ENCODE results near the gene RAB20.

RAB20 gene

DNA sequence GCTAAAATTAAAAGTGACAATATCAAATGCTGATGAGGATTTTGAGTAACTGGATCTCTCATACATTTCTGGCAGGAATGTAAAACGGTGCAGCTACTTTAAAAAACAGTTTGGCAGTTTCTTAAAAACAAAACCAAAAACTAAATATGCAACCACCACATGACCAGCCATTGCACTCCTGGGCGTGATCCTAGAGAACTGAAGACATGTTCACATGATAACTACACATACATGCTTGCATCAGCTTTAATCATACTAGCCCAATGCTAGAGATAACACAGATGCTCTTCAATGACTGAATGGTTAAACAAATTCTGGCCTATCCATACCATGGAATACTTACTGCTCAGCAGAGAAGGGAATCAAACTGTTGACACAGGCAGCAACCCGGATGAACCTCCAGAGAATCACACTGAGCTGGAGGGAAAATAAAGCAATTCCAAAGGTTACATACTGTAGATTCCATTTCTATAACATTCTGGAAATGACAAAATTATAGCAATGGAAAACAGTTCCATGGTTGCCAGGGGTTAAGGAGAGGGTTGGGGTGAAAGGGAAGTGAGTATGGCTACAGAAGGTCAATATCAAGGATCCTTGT is 28.4 kb upstream of the RAB20 start:
- Histone ChIP-seq H3K9me3 (ENCODE audit: control insufficient read depth, insufficient read depth, low read length) (no peaks in the 10 kb centered on the region), H3K4me1 (ENCODE audit: control insufficient read depth, insufficient read depth, low read length) (no peaks in the 10 kb centered on the region), H3K4me3 (ENCODE audit: low read depth, low read length) (no peak overlapping the region), H3K27me3 (ENCODE audit: control insufficient read depth, insufficient read depth, low read length) (no peaks in the 10 kb centered on the region), H3K36me3 (ENCODE audit: control insufficient read depth, insufficient read depth, low read length) (no peaks in the 10 kb centered on the region), H3K9ac (ENCODE audit: low read depth, low read length) (no peak overlapping the region)

DNA sequence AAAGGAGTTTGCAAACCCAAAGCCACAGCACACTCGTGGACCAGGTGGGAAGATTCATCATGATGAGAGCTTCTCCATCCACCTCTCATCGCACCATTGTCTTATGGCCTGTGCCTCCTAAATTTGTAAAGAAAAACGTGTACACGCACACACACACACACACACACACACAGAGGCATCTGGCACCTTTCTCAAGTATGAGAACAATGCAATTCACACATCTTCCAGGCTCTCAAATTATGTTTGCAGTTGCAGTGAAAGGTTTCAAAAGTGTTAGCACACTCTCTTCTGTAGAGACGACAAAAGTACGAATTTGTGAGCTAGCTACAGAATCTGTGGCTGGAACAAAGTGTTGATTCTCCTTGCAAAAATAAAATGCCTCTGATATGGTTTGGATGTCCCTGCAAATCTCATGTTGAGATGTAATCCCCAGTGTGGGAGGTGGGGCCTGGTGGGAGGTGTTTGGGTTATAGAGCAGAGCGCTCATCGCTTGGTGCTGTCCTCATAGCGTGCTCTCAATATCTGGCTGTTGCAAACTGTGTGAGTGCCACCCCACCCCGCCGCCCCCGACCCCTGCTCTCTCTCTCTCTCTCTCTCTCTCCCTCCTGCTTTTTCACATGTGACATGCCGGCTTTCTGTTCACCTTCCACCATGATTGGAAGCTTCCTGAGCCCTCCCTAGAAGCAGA is 21.8 kb upstream of the RAB20 start:
- H3K9ac ChIP-seq (ENCODE audit: low read depth, low read length), result no peak overlapping the region
- no peaks in the 10 kb centered on the region for H3K9me3 ChIP-seq (ENCODE audit: control insufficient read depth, insufficient read depth, low read length)
- no peaks in the 10 kb centered on the region for H3K27me3 ChIP-seq (ENCODE audit: control insufficient read depth, insufficient read depth, low read length)
- H3K36me3 ChIP-seq (ENCODE audit: control insufficient read depth, insufficient read depth, low read length), result no peaks in the 10 kb centered on the region
- no peaks in the 10 kb centered on the region for H3K4me1 ChIP-seq (ENCODE audit: control insufficient read depth, insufficient read depth, low read length)
- H3K4me3 ChIP-seq (ENCODE audit: low read depth, low read length), result no peak overlapping the region

DNA sequence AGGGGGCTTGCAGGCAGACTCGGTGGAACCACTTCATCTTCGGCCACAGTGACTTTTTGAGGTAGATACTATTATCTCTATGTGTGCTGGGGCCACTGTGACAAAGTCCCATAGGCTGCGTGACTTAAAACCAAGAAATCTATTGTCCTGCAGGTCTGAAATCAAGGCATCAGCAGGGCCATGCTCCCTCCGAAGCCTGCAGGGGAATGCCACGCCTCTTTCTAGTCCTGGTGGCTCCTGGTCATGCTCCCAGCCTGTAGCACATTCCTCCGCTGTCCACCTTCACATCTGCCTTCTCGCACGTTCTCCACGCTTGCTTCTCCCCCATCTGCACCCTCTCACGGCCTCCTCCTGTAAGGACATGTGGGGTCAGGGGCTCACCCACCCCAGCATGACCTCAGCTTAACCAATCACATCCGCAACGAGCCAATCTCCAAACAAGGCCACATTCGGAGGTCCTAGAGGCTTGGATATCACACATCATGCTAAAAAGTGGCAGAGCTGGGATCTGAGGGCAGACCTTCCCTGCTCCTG is 21.0 kb upstream of the RAB20 start:
- Histone ChIP-seq H3K27me3 (ENCODE audit: control insufficient read depth, insufficient read depth, low read length) (no peaks in the 10 kb centered on the region), H3K4me3 (ENCODE audit: low read depth, low read length) (no peak overlapping the region), H3K9me3 (ENCODE audit: control insufficient read depth, insufficient read depth, low read length) (no peaks in the 10 kb centered on the region), H3K9ac (ENCODE audit: low read depth, low read length) (no peak overlapping the region), H3K36me3 (ENCODE audit: control insufficient read depth, insufficient read depth, low read length) (no peaks in the 10 kb centered on the region), H3K4me1 (ENCODE audit: control insufficient read depth, insufficient read depth, low read length) (no peaks in the 10 kb centered on the region)

DNA sequence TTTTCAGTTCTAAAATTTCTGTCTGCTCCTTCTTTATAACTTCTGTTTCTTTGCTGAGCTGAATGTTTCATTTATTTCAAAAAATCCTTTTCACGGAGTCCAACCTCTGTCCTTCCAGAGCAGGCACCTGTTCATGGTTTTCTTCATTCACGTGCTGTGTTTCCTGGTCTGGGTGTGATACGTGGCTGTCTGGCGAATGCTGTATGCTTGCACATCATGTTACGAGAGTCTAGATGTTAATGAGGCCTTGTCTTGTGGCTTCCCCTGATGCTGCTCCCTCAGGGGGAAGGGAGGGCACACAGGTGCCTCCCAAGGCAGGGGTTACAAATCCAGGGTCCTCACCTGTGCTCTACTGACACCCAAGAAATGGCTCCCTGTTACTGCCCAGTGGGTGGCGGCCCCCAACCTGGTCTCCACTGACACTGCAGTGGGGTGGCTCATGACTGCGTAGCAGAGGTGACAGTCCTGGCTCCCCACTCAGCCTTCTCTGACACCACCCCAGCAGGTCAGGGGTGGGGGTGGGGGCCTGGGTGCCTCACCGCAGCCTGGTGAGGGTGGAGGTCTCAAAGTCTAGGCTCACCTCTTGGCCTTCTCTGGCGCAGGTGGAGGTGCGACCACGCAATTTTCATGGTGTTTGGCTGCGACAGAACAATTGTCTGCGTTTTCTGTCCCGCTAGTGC is 20.1 kb upstream of the RAB20 start:
- Histone ChIP-seq H3K4me1 (ENCODE audit: control insufficient read depth, insufficient read depth, low read length) (no peaks in the 10 kb centered on the region), H3K36me3 (ENCODE audit: control insufficient read depth, insufficient read depth, low read length) (no peaks in the 10 kb centered on the region), H3K9me3 (ENCODE audit: control insufficient read depth, insufficient read depth, low read length) (no peaks in the 10 kb centered on the region), H3K4me3 (ENCODE audit: low read depth, low read length) (no peak overlapping the region), H3K27me3 (ENCODE audit: control insufficient read depth, insufficient read depth, low read length) (no peaks in the 10 kb centered on the region), H3K9ac (ENCODE audit: low read depth, low read length) (no peak overlapping the region)

DNA sequence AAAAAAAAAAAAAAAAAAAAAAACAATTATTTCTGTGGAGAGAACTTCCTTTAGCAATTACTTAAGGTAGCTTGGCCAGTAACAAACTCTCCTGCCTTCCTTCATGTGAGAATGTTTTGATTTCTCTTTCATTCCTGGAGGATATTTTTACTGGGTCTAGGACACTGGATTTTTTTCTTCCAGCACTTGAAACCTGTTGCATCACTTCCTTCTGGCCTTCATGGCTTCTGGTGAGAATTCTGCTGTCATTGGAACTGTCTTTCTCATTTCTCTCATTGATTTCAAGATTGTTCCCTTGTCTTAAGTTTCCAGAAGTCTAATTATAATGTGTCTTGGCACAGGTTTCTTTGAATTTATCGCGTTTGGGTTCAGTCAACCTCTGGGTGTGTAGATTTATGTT is 19.3 kb upstream of the RAB20 start:
- no peaks in the 10 kb centered on the region for H3K27me3 ChIP-seq (ENCODE audit: control insufficient read depth, insufficient read depth, low read length)
- no peaks in the 10 kb centered on the region for H3K36me3 ChIP-seq (ENCODE audit: control insufficient read depth, insufficient read depth, low read length)
- no peaks in the 10 kb centered on the region for H3K4me1 ChIP-seq (ENCODE audit: control insufficient read depth, insufficient read depth, low read length)
- no peak overlapping the region for H3K4me3 ChIP-seq (ENCODE audit: low read depth, low read length)
- no peak overlapping the region for H3K9ac ChIP-seq (ENCODE audit: low read depth, low read length)
- H3K9me3 ChIP-seq (ENCODE audit: control insufficient read depth, insufficient read depth, low read length), result no peaks in the 10 kb centered on the region

DNA sequence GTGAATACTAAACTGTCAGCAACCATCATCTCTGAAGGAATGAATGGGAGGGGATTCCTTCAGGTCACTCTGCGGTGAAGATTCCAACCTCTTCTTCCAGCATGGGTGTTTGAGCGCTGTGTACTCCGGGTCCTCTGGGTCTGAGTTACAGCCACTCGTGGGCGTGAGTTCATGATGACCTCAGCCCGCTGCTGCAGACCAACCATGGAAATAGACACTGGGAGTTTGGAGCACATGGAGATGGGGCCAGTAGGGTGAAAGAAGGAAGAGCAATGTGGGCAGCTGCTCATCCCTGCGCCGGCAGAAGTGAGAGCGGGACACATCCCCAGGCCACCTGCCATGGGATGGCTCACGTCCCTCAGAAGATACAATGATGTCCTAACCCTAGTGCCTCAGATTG is 16.8 kb upstream of the RAB20 start:
- Histone ChIP-seq H3K9ac (ENCODE audit: low read depth, low read length) (no peak overlapping the region), H3K36me3 (ENCODE audit: control insufficient read depth, insufficient read depth, low read length) (no peaks in the 10 kb centered on the region), H3K4me1 (ENCODE audit: control insufficient read depth, insufficient read depth, low read length) (no peaks in the 10 kb centered on the region), H3K9me3 (ENCODE audit: control insufficient read depth, insufficient read depth, low read length) (no peaks in the 10 kb centered on the region), H3K4me3 (ENCODE audit: low read depth, low read length) (no peak overlapping the region), H3K27me3 (ENCODE audit: control insufficient read depth, insufficient read depth, low read length) (no peaks in the 10 kb centered on the region)

DNA sequence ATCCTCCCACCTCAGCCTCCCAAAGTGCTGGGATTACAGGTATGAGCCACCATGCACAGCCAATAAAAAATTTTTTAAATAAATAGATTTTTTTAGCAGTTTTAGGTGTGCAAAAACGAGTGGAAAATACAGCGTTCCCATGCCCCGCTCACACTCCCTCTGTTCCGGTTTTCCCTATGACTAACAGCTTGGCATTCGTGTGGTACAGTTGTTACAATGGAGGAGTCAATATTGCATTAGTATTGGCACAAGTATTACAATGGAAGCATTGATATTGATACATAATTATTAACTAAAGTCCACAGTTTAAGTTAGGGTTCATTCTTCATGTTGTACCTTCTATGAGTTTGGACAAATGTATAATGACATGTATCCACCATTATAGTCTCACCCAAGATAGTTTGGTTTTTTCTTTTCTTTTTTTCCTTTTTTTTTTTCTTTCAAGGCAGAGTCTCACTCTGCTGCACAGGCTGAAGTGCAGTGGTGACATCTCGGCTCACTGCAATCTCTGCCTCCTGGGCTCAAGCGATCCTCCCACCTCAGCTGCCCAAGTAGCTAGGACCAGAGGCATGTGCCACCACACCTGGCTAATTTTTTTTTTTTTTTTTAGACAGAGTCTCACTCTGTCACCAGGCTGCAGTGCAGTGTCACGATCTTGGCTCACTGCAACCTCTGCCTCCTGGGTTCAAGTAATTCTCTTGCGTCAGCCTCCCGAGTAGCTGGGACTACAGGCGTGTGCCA is 15.4 kb upstream of the RAB20 start:
- H3K4me1 ChIP-seq (ENCODE audit: control insufficient read depth, insufficient read depth, low read length), result no peaks in the 10 kb centered on the region
- H3K9me3 ChIP-seq (ENCODE audit: control insufficient read depth, insufficient read depth, low read length), result no peaks in the 10 kb centered on the region
- H3K27me3 ChIP-seq (ENCODE audit: control insufficient read depth, insufficient read depth, low read length), result no peaks in the 10 kb centered on the region
- H3K4me3 ChIP-seq (ENCODE audit: low read depth, low read length), result no peak overlapping the region
- no peak overlapping the region for H3K9ac ChIP-seq (ENCODE audit: low read depth, low read length)
- H3K36me3 ChIP-seq (ENCODE audit: control insufficient read depth, insufficient read depth, low read length), result no peaks in the 10 kb centered on the region

DNA sequence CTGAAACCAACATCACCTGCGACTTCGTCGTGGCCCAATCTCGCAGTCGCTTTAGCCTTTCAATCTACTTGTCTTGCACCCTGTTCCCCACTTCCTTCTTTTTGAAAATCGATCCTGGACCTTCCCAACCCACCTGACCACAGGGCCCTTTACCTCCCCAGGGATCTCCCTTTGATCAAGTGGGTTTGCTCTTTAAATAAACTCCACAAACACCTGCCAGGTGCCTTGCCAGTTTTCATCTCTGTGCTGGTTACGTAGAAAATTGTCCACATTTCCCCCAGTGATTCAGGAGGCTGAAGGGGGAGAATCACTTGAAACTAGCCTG is 14.5 kb upstream of the RAB20 start:
- Histone ChIP-seq H3K9me3 (ENCODE audit: control insufficient read depth, insufficient read depth, low read length) (no peaks in the 10 kb centered on the region), H3K4me3 (ENCODE audit: low read depth, low read length) (no peak overlapping the region), H3K4me1 (ENCODE audit: control insufficient read depth, insufficient read depth, low read length) (no peaks in the 10 kb centered on the region), H3K27me3 (ENCODE audit: control insufficient read depth, insufficient read depth, low read length) (no peaks in the 10 kb centered on the region), H3K36me3 (ENCODE audit: control insufficient read depth, insufficient read depth, low read length) (no peaks in the 10 kb centered on the region), H3K9ac (ENCODE audit: low read depth, low read length) (no peak overlapping the region)

DNA sequence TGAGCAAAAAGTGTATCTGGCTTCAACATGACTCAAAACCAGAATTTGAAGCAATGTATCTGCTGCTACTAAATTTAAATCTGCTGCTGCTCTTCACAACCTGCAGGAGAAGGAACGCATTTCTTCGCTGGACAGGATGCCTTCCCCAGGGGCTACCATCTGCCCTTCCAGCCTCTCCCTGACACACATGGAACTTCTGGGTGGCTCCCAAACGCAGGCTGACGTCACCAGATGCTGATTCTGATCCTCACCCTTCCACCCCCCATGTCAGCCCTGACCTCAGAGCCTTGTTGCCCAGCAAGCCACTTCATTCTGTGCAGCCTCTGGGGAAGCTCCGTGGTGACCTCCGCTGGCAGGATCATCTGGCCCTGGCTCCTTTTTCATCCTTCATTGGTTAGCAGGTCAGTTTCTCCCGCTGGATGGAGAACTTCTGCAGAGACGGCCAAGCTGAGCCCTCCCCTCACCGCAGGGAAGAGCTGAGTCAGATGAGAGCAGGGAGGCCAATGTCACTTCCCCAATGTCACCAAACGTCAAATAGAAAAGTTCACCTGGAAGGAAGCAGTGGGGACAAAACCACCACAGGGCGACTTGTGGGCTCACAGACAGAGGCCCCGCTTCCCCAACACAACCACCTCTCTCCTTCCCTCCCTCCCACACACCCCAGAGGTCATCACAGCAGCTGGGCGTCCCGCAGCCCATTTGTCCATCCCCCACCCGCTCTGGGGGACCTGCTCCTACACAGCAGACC is 14.0 kb upstream of the RAB20 start:
- Histone ChIP-seq H3K4me3 (ENCODE audit: low read depth, low read length) (no peak overlapping the region), H3K36me3 (ENCODE audit: control insufficient read depth, insufficient read depth, low read length) (no peaks in the 10 kb centered on the region), H3K4me1 (ENCODE audit: control insufficient read depth, insufficient read depth, low read length) (no peaks in the 10 kb centered on the region), H3K27me3 (ENCODE audit: control insufficient read depth, insufficient read depth, low read length) (no peaks in the 10 kb centered on the region), H3K9me3 (ENCODE audit: control insufficient read depth, insufficient read depth, low read length) (no peaks in the 10 kb centered on the region), H3K9ac (ENCODE audit: low read depth, low read length) (no peak overlapping the region)

DNA sequence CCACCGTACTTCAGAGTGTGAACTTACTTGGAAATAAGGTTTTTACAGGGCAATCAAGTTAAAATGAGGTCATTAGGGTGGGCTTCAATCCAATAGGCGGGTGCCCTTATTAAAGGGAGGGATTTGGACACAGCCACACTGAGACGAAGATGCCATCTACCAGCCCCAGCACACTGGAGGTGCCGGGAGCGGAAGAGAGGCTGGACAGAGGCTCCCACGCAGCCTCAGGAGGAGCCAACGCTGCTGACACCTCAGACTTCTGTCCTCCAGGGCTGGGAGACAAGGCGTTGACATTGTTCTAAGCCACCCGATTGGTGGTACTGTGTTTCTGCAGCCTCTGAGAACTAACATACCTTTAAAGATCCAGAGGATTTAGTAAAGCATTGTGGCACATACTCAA is 12.6 kb upstream of the RAB20 start:
- H3K4me1 ChIP-seq (ENCODE audit: control insufficient read depth, insufficient read depth, low read length), result no peaks in the 10 kb centered on the region
- H3K4me3 ChIP-seq (ENCODE audit: low read depth, low read length), result no peak overlapping the region
- H3K36me3 ChIP-seq (ENCODE audit: control insufficient read depth, insufficient read depth, low read length), result no peaks in the 10 kb centered on the region
- no peaks in the 10 kb centered on the region for H3K27me3 ChIP-seq (ENCODE audit: control insufficient read depth, insufficient read depth, low read length)
- no peak overlapping the region for H3K9ac ChIP-seq (ENCODE audit: low read depth, low read length)
- no peaks in the 10 kb centered on the region for H3K9me3 ChIP-seq (ENCODE audit: control insufficient read depth, insufficient read depth, low read length)

DNA sequence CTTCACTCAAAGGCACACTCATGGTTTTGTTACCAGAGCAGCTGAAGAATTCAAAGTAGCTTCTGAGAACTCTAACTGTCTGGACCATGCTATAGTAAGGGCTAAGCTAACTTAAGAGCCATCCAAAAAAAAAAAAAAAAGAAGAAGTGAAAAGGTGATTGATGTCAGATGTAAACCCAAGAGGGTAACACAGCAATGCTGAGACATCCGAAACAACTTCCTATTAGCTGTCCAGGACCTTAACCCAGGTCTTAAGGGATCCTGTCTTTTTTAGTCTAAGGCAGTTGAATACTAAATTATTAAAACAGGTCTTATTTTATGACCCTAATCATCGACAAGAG is 11.2 kb upstream of the RAB20 start:
- Histone ChIP-seq H3K36me3 (ENCODE audit: control insufficient read depth, insufficient read depth, low read length) (no peaks in the 10 kb centered on the region), H3K9ac (ENCODE audit: low read depth, low read length) (no peak overlapping the region), H3K9me3 (ENCODE audit: control insufficient read depth, insufficient read depth, low read length) (no peaks in the 10 kb centered on the region), H3K4me1 (ENCODE audit: control insufficient read depth, insufficient read depth, low read length) (no peaks in the 10 kb centered on the region), H3K27me3 (ENCODE audit: control insufficient read depth, insufficient read depth, low read length) (no peaks in the 10 kb centered on the region), H3K4me3 (ENCODE audit: low read depth, low read length) (no peak overlapping the region)

All from iPS-15b (cell line).